ENCODE results near the gene WDR7.

WDR7 gene

GRCh38 chr18:57080479-57080878 lies 429.3 kb downstream of the WDR7 start:
- no peak for DNase-seq (ENCODE audit: low read depth in 2 of 2)

- no peak for DNase-seq (ENCODE audit: low read depth in 2 of 2)
Observed at GRCh38 chr18:57081899-57082298, 430.7 kb downstream of the WDR7 start.

- no peak for DNase-seq (ENCODE audit: low read depth in 2 of 2)
Observed at GRCh38 chr18:57083485-57083884, 432.3 kb downstream of the WDR7 start.

- DNase-seq (ENCODE audit: low read depth in 2 of 2), result no peak
Observed at GRCh38 chr18:57084331-57085271, 433.4 kb downstream of the WDR7 start.

- DNase-seq (ENCODE audit: low read depth in 2 of 2), result no peak
Observed at GRCh38 chr18:57085371-57085770, 434.2 kb downstream of the WDR7 start.

- no peak for DNase-seq (ENCODE audit: low read depth in 2 of 2)
Observed at GRCh38 chr18:57086163-57086562, 435.0 kb downstream of the WDR7 start.

Measured in fibroblast of skin of left quadriceps (primary cell).